ENCODE measurements around the gene TGFA.

TGFA gene

GRCh38 chr2:70553584-70554337, at the start of gene TGFA:
TSS of gene TGFA (minus strand) at chr2:70553826. CDS start at chr2:70553767, 59 bp downstream.
- Histone ChIP-seq H3K27ac (ENCODE audit: low read length) (no peak within 1 kb of the TSS), H3K9ac (ENCODE audit: low read length) (peak within 1 kb of the TSS; percentile 71)

GRCh38 chr2:70603066-70603465, 49.4 kb upstream of the TGFA start:
- no peaks in the 10 kb centered on the region for H3K36me3 ChIP-seq (replicated peaks; ENCODE audit: low read depth, low read length)
- no peaks in the 10 kb centered on the region for H4K20me1 ChIP-seq (ENCODE audit: insufficient read depth, low read length)
- TF ChIP-seq EZH2phosphoT487 (IDR thresholded peaks at IDR 0.05; ENCODE audit: low read depth) (no peak), CTCF (IDR thresholded peaks at IDR 0.05; ENCODE audit: low read depth, low read length) (no peak)
- H3K9ac ChIP-seq (ENCODE audit: low read length), result no peak overlapping the region
- no peak overlapping the region for H2AFZ ChIP-seq (ENCODE audit: low read depth, low read length)
- no peak overlapping the region for H3K4me2 ChIP-seq (ENCODE audit: low read length)
- H3K79me2 ChIP-seq (ENCODE audit: low read length), result no peaks in the 10 kb centered on the region
- H3K27me3 ChIP-seq (ENCODE audit: low read depth, low read length), result peaks cover 28% of the 10 kb centered on the region
- no peak overlapping the region for H3K4me3 ChIP-seq (ENCODE audit: low read length)
- H3K9me3 ChIP-seq (ENCODE audit: insufficient read depth, low read length), result no peaks in the 10 kb centered on the region
- H3K4me1 ChIP-seq (ENCODE audit: low read length), result no peaks in the 10 kb centered on the region
- no peak overlapping the region for H3K27ac ChIP-seq (ENCODE audit: low read length)

More at GRCh38 chr2:70553584-70554337, at the start of gene TGFA:
- peaks cover 22% of the 10 kb centered on the region for H3K4me1 ChIP-seq (ENCODE audit: low read length)
- H3K4me3 ChIP-seq (ENCODE audit: low read length), result peak within 1 kb of the TSS; percentile 87
- H3K79me2 ChIP-seq (ENCODE audit: low read length), result no peaks in the 10 kb centered on the region
- no peaks in the 10 kb centered on the region for H3K36me3 ChIP-seq (replicated peaks; ENCODE audit: low read depth, low read length)
- H3K27me3 ChIP-seq (ENCODE audit: low read depth, low read length), result peaks cover 40% of the 10 kb centered on the region
- no peaks in the 10 kb centered on the region for H3K9me3 ChIP-seq (ENCODE audit: insufficient read depth, low read length)
- H4K20me1 ChIP-seq (ENCODE audit: insufficient read depth, low read length), result no peaks in the 10 kb centered on the region
- peak within 1 kb of the TSS; percentile 99 for H3K4me2 ChIP-seq (ENCODE audit: low read length)
- peak within 1 kb of the TSS; percentile 90 for H2AFZ ChIP-seq (ENCODE audit: low read depth, low read length)
- peak; percentile 59 for TF ChIP-seq CTCF (IDR thresholded peaks at IDR 0.05; ENCODE audit: low read depth, low read length)
- TF ChIP-seq EZH2phosphoT487 (IDR thresholded peaks at IDR 0.05; ENCODE audit: low read depth), result no peak

- Histone ChIP-seq H4K20me1 (ENCODE audit: insufficient read depth, low read length) (no peaks in the 10 kb centered on the region), H3K27ac (ENCODE audit: low read length) (no peak overlapping the region), H3K79me2 (ENCODE audit: low read length) (no peaks in the 10 kb centered on the region), H3K4me3 (ENCODE audit: low read length) (no peak overlapping the region), H2AFZ (ENCODE audit: low read depth, low read length) (no peak overlapping the region), H3K4me2 (ENCODE audit: low read length) (no peak overlapping the region), H3K4me1 (ENCODE audit: low read length) (no peaks in the 10 kb centered on the region), H3K27me3 (ENCODE audit: low read depth, low read length) (peaks cover 9% of the 10 kb centered on the region; the same call in 1 of the 2 replicates), H3K36me3 (replicated peaks; ENCODE audit: low read depth, low read length) (no peaks in the 10 kb centered on the region), H3K9ac (ENCODE audit: low read length) (no peak overlapping the region), H3K9me3 (ENCODE audit: insufficient read depth, low read length) (no peaks in the 10 kb centered on the region)
- TF ChIP-seq EZH2phosphoT487 (IDR thresholded peaks at IDR 0.05; ENCODE audit: low read depth) (no peak), CTCF (IDR thresholded peaks at IDR 0.05; ENCODE audit: low read depth, low read length) (no peak)
Observed at GRCh38 chr2:70598197-70598596, 44.6 kb upstream of the TGFA start.

- no peaks in the 10 kb centered on the region for H3K79me2 ChIP-seq (ENCODE audit: low read length)
- no peaks in the 10 kb centered on the region for H3K36me3 ChIP-seq (replicated peaks; ENCODE audit: low read depth, low read length)
- no peak overlapping the region for H3K4me3 ChIP-seq (ENCODE audit: low read length)
- no peaks in the 10 kb centered on the region for H4K20me1 ChIP-seq (ENCODE audit: insufficient read depth, low read length)
- no peak overlapping the region for H3K9ac ChIP-seq (ENCODE audit: low read length)
- H3K4me1 ChIP-seq (ENCODE audit: low read length), result no peaks in the 10 kb centered on the region
- no peak overlapping the region for H3K27ac ChIP-seq (ENCODE audit: low read length)
- peaks cover 6% of the 10 kb centered on the region; the same call in 1 of the 2 replicates for H3K27me3 ChIP-seq (ENCODE audit: low read depth, low read length)
- TF ChIP-seq CTCF (IDR thresholded peaks at IDR 0.05; ENCODE audit: low read depth, low read length) (no peak), EZH2phosphoT487 (IDR thresholded peaks at IDR 0.05; ENCODE audit: low read depth) (no peak)
- H2AFZ ChIP-seq (ENCODE audit: low read depth, low read length), result no peak overlapping the region
- no peaks in the 10 kb centered on the region for H3K9me3 ChIP-seq (ENCODE audit: insufficient read depth, low read length)
- H3K4me2 ChIP-seq (ENCODE audit: low read length), result no peak overlapping the region
Observed at GRCh38 chr2:70596739-70597138, 43.1 kb upstream of the TGFA start.

All from OCI-LY3 (cell line).